ENCODE results near the gene RPS26. TPM values are rescaled to one million over a fixed set of nuclear protein-coding genes. Genes with fewer than 3 reads are reported as not detected.
A peak's percentile ranks its signal among the peaks of the same experiment; 100 is the strongest.

RPS26 gene
- total and polyA plus RNA-seq, 2 of the 13 experiments (the other 11 are each of a cell fraction or from before 2014, with no cell fraction given), result 150 to 421 TPM

- no peak for TF ChIP-seq ZBTB40 (IDR thresholded peaks at IDR 0.05)
- TF ChIP-seq ZBTB40 (CRISPR knock-in tag; IDR thresholded peaks at IDR 0.05), result peak; percentile 20; the same call in 1 of the 2 replicates
- no peak for TF ChIP-seq GABPA (IDR thresholded peaks at IDR 0.05; ENCODE audit: low read depth, low read length)
- peak; percentile 35; the same call in 1 of the 2 replicates for TF ChIP-seq GABPA (CRISPR knock-in tag; IDR thresholded peaks at IDR 0.05; ENCODE audit: low read depth)
- TF ChIP-seq SRF (IDR thresholded peaks at IDR 0.05; ENCODE audit: low read depth, low read length), result no peak
- TF ChIP-seq DBP (CRISPR knock-in tag; IDR thresholded peaks at IDR 0.05; ENCODE audit: not compliant biosample characterization), result no peak
- TF ChIP-seq ZNF101 (CRISPR knock-in tag; IDR thresholded peaks at IDR 0.05; ENCODE audit: borderline replicate concordance, low read depth), result no peak
- no peak for TF ChIP-seq ZNF496 (CRISPR knock-in tag; IDR thresholded peaks at IDR 0.05; ENCODE audit: insufficient replicate concordance)
- TF ChIP-seq MAZ (IDR thresholded peaks at IDR 0.05; ENCODE audit: borderline replicate concordance, low read depth, low read length), result peak; percentile 59; the same call in 1 of the 2 replicates
- no peak; the same call in 1 of the 2 replicates for TF ChIP-seq MAZ (CRISPR knock-in tag; IDR thresholded peaks at IDR 0.05; ENCODE audit: low read depth)
- TF ChIP-seq FOXK1 (CRISPR knock-in tag; IDR thresholded peaks at IDR 0.05; ENCODE audit: borderline replicate concordance, low read depth), result no peak; the same call in 1 of the 2 replicates
- no peak for TF ChIP-seq PREB (CRISPR knock-in tag; IDR thresholded peaks at IDR 0.05)
- no peak for TF ChIP-seq TCF12 (IDR thresholded peaks at IDR 0.05)
- no peak; the same call in none of the 2 replicates for TF ChIP-seq TCF12 (CRISPR knock-in tag; IDR thresholded peaks at IDR 0.05)
- TF ChIP-seq ZNF329 (CRISPR knock-in tag; IDR thresholded peaks at IDR 0.05; ENCODE audit: low read depth), result peak; percentile 64
- TF ChIP-seq JUN (CRISPR knock-in tag; IDR thresholded peaks at IDR 0.05), result peak; percentile 82
- TF ChIP-seq CREBL2 (CRISPR knock-in tag; IDR thresholded peaks at IDR 0.05; ENCODE audit: borderline replicate concordance), result no peak
- TF ChIP-seq ZMAT5 (CRISPR knock-in tag; IDR thresholded peaks at IDR 0.05; ENCODE audit: borderline replicate concordance, low read depth), result no peak
- TF ChIP-seq SIN3A (IDR thresholded peaks at IDR 0.05; ENCODE audit: borderline replicate concordance, low read depth, low read length), result peak; percentile 59; the same call in 1 of the 2 replicates
Measured at GRCh38 chr12:56080556-56081138, 38.9 kb downstream of the RPS26 start (continued).
